Panc1 (cell line): ENCODE results near the gene CACNA1I.

ENCODE experiments used
- CTCF ChIP-seq: fragments of 450-650 bp; IDR thresholded peaks from 2 replicates; pipeline ENCODE4 v1.5.1; 2017; ENCODE audit warnings: mild to moderate bottlenecking
- POLR2AphosphoS5 ChIP-seq: IDR thresholded peaks from 2 replicates; pipeline ENCODE4 v1.6.1; 2012; ENCODE audit warnings: mild to moderate bottlenecking, low read depth, low read length, moderate library complexity
- REST ChIP-seq, 2 experiments: IDR thresholded peaks; 2 replicates each; pipeline ENCODE4 v1.6.1; 2011 to 2012; ENCODE audit warnings: low read depth in 2 of 2, control low read depth in 1 of 2, low read length in 1 of 2, mild to moderate bottlenecking in 1 of 2, moderate library complexity in 1 of 2; ENCODE audit not compliant: insufficient read depth in 1 of 2
- SIN3A ChIP-seq: IDR thresholded peaks from 2 replicates; pipeline ENCODE4 v1.6.1; 2012; ENCODE audit warnings: low read depth, mild to moderate bottlenecking, low read length, moderate library complexity, borderline replicate concordance; ENCODE audit not compliant: insufficient read depth
- TCF7L2 ChIP-seq: IDR thresholded peaks from 2 replicates; pipeline ENCODE4 v1.6.1; 2011; ENCODE audit warnings: mild to moderate bottlenecking, low read depth, low read length, inconsistent platforms

GRCh38 chr22:39652990-39653786, 82.6 kb downstream of the CACNA1I start:
- TF ChIP-seq REST (IDR thresholded peaks at IDR 0.05; ENCODE audit: insufficient read depth in 1 of 2, low read depth in 2 of 2, low read length in 1 of 2) (no peak), CTCF (no peak), POLR2AphosphoS5 (no peak), SIN3A (no peak), TCF7L2 (no peak)
